ENCODE results near the gene RAD51B.

Gene RAD51B

DNA sequence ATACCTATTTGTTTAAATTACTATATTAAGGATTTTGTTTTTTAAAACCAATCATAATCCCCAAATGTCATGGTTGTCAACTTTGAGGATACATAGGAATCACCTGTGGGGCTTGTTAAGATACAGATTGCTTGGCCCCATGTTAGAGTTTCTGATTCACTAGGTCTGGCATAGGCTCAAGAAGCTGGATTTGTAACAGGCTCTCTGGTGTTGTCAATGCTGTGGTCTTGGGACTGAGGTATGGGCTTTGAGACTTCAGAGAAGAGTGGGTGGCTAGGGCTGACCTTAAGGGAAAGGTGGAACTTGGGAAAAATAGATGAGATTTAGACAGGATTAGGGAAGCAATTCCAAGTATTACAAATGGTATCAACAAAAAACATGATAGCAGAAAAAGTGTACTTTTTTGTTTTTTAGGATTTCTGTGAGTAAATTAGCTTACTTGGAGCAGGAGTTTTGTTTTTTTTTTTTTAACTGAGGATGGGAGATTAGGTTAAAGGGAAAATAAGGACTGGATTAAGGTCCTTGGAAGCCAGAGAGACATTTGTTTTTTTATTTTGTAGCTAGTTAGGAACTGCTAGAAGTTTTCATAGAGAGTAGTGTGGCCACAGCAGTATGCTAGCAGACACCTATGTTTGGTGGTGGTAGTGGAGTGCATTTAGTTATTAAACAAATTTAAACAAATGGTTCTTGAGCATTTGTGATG is 88.6 kb downstream of the RAD51B start:
- DNase-seq: no peak

DNA sequence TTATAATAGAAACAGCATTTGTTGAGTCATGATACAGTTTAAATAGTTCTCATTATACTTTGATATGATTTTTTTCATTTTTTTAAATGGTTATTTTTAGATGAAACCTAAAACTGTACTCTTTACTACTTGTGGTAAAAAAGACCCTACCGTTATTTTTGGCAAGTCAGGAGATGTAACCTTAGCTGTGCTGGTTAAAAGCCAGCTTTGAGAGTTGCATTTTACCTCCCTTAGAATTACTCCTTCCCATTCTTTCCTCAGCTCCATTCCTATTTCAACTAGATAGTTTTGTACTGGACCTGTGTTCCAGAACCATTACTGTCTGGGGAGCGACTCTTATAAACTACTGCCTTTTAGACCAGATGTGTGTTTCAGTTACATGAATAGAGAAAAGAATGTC is 92.0 kb downstream of the RAD51B start:
- no peak for DNase-seq

DNA sequence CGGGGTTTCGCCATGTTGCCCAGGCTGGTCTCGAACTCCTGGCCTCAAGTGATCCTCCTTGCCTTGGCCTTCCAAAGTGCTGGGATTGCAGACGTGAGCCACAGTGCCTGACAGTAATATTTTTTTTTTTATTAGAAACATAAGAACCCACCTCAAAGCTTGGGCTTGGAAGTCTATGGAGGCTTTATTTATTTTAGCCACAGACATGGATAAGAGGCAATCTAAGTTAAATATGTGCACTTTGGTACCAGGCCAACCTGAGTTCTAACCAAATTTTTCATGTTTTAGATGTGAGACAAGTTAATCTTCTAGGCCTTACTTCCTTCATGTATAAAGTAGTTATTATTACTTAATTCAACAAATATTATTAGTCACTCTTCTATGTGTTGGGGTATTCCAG is 96.9 kb downstream of the RAD51B start:
- DNase-seq: no peak

DNA sequence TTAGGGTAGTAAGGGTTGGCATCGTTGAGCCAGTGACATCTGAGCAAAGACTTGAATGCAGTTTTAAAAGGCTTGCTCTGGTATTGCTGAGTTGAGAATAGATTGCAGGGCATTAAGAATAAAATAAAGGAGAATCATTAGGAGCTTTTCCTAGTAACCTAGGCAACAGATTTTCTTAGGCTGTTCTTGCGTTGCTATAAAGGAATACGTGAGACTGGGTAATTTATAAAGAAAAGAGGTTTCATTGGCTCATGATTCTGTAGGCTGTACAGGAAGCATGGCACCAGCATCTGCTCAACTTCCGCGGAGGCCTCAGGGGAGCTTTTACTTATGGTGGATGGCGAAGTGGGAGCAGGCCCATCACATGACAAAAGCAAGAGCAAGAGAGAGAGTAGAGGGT is 97.4 kb downstream of the RAD51B start:
- DNase-seq: no peak

DNA sequence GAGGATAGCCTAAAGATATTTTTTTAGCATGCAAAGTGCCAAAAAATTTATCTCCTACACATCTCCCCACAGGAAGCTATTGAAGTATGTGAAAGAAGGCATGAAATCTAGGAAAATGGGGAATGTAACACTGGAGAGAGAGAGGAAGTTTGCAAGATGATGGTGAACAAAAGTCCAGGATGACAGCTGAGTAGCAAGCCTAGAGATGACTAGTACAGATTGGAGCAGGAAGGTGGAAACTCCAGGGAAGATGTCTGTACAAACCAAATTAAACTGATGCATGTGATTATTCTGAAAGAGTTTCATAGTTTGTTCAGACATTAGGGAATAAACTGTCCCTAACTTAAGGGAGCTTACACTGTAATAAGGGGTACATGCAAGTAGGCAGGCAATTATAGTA is 99.3 kb downstream of the RAD51B start:
- DNase-seq: no peak

DNA sequence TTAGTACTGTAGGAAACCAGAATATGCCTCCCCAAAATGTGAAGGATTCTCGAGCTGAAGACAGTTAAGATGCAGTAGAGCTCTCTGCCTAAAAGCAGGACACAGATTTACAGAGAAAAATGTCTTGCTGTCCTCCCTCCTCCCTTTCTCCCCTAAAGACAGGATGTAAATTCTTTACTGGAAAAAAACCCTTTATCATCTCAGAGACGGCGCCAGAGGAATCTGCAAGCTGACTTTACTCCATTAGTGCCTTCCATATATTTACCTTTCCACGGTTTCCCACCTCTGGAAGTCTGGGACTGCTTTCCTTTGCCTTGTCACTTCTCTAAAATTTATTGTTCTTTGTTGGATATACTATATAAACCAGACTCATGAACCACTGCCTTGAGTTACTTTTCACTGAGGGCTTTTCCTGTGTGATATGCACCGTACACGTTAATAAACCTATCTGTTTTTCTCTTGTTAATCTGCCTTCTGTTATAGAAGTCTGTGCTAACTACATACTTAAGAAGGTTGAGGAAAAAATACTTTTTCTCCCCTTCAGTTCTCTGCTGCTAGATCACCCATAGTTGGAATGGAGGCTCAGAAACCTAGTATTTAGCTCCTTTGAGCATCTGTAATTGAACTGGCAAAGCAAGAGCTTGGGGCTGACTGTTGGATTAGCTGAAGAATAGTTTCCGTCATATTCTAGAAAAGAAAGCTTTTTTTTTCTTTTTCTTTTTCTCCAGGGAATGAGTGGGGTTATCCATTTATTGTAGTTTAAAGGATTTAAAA is 99.9 kb downstream of the RAD51B start:
- DNase-seq: no peak

DNA sequence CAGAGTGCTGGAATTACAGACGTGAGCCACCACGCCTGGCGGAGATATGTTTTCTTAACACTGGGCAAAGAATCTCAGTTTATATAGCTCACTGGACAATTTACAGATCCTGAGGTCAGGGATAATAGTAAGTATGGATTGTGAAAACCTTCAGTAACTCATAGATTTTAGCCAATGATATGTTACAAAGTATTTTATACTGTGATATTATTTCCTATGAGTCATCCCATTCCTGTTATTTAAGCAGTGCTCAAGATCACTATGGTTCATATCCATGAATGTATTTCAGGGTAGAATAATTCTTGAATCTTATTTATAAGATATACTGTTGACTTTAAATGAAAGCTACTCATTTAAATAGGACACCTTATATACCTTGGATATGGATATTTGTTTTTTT is 107.2 kb downstream of the RAD51B start:
- no peak for DNase-seq

DNA sequence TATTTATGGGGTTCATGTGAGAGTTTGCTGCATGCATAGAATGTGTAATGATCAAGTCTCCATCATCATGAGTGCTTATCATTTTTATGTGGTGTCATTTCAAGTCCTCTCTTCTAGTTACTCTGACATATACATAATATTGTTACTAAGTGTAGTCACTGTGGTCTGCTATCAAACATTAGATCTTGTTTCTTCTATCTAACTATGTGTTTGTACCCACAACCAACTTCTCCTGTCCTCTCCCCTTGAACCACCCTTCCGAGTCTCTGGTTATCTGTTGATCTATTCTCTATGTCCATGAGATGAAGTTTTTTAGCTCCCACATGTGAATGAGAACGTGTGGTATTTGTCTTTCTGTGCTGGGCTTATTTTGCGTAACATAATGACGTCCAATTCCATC is 107.7 kb downstream of the RAD51B start:
- no peak for DNase-seq

DNA sequence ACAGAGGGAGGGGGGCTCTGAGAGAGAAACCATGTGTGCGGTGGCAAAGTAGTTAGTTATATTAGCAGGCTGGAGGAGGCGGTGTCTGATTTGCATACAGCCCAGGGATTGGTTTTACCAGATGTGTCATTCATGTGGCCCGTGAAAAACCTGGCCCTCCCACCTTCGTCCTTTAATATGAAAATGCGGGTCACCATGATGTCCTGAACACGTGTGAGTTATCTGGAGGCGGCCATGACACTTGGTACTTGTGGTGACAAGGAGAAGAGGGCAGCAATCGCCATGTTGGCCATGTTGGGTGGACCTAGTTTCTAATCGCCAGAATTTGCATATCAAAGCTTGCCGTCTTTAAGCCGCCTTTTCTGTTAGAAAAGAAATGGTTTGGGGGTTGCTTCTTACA is 108.8 kb downstream of the RAD51B start:
- DNase-seq: no peak

DNA sequence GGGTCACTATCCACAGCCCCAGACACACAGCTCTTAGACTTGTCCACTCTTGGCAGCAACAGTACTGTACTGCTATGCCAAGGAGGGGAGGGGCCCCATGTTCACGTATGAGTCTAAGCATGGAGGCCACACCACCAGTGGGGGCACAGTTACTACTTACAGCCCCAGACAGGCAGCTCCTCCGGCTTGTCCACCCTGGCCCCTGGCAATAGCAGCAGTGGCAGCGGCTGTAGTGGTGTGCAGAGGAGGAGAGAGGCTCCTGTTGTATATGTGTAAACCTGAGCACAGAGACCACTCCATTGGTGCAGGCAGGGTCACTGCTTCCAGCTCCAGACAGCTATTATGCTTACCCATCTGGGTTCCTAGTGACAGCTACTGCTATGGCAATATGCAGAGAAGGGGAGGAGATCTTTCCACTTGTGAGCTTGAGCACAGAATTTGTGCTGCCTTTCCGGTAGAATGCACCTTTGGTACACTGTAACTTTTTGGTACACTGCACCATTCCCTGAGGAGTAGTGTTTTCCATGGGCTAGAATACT is 113.2 kb downstream of the RAD51B start:
- no peak for DNase-seq

DNA sequence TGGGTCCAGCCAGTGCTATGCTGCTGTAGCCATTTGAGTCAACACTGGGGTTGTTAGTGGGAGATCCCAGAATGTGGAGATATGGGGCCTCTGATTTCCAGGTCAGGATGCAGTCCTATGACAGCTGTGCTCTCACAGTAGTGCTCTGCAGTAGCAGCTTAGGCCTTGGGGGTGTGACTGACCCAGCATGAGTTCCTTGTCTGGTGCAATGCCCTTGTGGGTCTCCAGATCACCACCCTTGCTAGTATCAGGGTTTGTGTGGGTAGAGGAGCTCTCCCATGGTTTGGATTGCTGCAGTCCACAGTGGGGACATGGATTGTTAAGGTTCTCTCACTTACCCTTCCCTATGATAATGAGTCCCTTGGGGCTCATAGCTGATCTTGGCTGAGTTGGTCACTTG is 113.7 kb downstream of the RAD51B start:
- no peak for DNase-seq

DNA sequence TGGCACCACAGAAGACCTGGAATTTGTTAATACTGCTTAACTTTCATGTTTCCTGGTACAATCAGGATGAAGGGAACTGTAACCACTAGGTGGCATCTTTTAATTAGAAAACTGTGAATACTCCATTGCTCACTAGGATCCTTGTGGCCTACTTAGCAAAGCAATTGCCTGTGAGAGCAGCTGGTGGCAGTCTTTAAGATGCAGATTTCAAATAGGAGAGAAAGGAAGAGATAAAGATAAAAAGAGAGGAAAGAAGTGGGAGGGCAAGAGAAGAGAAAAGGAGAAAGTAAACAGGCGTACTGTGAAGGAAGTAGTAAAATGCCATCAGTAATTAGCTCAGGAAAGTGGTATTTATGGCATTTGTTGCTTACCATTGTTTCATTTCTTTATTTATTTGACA is 114.5 kb downstream of the RAD51B start:
- peak; percentile 70 for DNase-seq

DNA sequence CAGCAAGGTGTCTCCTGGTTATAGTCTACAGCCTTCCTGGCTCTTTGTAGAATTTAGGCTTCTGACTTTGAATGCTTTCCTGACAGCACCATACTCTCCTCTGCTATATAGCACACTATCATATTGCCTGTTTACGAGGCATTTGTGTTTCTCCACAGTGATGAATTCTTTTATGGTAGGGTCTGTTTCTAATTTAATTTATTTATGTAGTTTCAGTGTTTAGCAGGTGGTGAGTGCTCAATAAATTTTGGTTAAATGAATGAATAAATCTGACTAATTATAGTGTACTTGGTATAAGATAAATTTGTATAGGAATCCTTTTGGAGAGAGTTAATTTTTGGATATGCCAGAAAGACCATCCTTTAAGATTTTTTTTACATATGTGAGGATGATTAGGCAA is 115.3 kb downstream of the RAD51B start:
- DNase-seq: no peak

DNA sequence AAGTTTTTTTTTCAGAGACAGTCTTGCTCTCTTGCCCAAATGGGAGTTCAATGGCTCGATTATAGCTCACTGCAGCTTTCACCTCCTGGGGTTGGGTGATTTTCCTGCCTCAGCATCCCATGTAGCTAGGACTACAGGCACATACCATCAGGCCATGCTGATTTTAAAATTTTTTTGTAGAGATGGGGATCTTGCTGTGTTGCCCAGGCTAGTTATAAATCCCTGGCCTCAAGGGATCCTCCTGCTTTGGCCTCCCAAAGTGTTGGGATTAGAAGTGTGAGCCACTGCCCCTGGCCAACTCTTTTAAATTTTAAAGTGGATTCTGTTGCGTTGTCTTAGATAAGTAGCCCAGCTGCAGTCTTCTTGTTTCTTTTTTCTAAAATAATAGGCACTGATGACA is 115.8 kb downstream of the RAD51B start:
- no peak for DNase-seq

DNA sequence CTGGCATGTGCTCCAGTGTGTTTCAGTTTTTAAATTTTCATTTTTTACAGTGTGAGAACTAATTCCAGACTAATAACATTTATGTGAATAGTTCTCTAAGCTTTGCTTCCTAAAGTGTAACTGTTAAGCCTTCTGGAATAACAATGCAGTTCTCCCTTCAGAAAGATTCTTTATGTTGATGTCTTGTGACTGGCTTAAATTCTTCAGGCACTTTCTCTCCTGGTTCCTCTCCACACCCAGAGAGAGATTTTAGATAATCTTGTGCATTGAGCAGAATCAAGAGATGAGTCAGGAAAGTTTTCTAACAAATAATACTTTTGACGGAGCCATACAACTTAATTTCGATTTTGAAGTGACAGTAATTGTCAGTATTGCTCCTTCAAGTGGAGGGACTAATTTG is 118.5 kb downstream of the RAD51B start:
- no peak for DNase-seq

DNA sequence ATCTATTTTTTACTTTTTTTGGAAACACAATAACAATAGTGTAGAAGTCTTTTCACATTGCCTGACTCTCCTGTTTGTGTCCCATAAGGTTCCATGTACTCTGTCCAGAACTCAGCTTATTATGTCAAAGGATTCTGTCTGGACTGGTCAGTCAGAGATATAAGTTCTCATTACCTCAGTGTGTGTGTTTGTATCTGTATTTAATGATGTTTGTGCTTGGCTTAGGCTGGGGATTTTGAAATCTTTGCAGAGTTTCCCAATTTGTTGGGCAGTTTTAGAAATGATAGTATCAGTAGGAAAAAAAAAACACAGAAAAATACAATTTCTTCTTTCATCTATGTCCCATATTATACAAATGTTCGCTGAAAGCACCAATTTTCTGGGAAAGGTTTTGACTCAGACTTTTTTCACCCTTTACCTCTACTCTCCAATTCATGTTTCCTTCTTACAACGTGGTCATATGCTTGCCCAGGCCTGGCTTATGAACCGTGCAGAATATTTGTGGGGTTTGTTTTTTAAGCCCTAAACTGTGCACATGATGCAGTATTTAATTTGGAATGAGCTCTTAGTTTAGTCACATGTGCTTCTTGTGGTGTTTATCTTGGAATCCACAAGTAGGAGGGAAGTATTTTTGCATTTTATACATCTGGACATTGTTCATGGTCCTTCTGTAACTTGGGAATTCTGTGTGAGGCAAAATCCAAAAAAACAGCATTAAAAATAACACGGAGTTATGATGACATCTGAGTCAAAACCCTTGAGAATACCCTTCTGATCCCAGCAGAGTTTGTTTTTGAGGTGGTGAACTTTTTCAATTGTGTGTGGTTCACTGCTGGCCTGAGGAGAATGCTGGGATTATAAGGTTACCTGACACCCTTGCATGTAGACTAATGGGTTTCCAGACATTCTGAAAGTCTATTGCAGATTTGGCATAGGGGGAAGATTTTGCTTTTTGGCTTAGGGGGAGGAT is 121.2 kb downstream of the RAD51B start:
- no peak for DNase-seq

DNA sequence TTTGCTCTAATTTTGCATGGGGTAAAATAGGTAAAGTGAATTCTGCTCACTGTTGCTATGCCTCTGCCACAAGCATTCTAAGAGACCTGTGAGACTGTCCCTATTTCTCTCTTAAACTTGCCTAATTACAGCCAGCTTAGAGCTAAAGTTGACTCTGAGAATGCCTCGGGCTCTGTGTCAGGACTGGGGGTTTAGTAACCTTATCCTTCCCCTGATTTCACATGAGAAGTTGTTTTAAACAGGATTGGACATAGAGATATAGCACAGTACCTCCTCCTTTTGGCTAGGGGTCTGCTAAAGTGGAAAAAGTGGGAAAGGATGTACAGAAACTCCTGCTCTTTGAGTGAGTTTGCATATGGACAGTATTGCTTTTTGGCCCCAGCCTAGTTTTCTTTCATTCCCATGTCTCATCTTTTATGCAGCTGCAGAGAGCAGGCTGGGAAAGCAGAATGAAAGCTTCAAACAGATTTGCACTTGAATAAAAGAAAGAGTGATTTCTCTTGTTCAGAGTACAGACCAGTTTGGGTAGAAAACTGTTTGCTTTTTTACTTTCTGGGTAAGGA is 122.0 kb downstream of the RAD51B start:
- DNase-seq: no peak

DNA sequence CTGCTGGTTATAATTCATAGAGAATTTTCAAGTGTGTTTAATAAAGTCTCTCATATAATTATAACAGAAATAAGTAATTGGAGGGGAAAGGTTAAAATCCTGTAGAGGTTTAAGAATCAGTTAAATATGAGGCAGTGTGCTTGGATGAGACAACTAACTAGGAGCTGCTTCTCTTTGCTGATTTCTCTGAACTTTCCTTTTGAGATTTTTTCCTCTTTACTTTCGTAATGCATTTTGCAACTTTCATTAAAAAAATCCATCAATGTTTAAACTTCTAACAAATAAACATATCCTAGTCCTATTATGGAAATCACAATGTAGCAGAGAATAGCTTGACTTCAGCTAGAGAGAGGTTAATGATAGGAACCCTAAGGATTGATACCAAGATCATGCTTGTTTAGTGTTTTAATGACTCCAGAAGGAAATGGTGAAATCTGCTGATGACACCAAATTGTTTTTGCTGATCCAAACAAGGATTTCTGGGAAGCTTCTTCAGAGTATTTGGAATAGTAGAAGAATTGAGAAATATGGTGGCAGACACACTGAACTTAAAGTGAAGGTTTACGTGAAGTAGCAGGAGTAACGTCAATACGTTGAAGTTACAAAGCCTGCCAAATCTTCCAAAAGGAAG is 122.6 kb downstream of the RAD51B start:
- no peak for DNase-seq

DNA sequence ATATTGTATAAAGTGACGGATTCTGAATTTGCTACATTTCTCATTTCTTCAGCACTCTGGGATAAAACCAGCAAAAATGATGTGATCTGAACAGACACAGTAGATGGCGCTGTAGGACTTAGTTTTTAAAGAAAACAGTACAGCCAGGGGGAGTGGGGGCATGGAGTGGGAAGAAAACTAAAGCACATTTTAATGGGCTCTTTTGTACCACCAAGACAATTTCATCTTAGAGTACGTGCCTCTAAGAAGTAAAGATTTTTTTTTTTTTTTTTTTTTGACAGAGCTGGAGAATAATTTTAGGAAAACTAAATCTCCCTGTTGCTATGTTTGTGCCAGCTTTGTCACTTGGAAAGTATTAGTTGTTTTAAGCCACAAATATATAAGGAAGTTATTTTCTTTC is 124.4 kb downstream of the RAD51B start:
- DNase-seq: peak; percentile 85

DNA sequence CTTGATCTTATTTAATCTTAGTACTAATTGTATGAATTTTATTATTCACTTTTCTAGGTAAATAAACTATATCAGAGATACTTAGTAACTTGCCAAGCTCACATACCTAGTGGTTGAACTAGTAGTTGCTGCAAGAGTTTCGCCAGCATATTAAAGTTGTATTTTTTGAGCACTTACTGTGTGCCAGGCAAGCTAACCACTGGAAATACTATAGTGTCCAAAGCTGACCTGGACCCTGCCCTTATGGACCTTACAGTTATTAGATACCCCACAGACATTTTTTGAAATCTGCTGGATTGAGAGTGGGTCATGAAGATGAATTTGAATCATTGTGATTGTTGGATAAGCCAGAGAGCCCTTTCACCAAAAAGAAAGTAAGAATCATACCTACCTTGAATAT is 125.0 kb downstream of the RAD51B start:
- DNase-seq: no peak

DNA sequence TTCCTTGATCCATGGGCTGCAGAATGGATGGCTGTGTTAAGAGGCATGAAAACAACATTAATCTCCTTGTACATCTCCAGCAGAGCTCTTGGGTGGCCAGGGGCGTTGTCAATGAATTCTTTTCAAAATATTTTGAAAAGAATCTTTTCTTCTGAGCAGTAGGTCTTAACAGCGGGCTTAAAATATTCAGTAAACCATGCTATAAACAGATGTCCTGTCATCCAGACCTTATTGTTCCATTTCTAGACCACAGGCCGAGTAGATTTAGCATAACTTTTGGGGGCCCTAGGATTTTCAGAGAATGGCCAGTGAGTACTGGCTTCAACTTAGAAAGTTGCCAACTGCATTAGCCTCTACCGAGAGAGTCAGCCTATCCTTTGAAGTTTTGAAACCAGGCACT is 130.2 kb downstream of the RAD51B start:
- DNase-seq: no peak

DNA sequence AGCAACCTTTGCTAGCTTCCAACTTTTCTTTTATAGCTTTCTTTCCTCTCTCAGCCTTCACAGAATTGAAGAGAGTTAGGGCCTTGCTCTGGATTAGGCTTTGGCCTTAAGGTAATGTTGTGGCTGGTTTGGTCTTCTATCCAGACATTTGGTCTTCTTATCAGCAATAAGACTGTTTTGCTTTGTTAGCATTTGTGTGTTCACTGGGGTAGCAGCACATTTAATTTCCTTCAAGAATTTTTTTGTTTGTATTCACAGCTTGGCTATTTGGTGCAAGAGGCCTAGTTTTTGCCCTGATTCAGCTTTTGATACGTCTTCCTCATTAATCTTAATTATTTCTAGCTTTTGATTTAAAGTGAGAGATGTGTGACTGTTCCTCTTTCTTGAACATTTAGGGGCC is 130.8 kb downstream of the RAD51B start:
- no peak for DNase-seq
